Measurements from ENCODE around the gene INPP1.
"Not testable (repeated sequence)": the region's sequence is repeated elsewhere in the genome, so short reads cannot be mapped to it uniquely, and the experiment has no call there.

Gene INPP1, protein sequence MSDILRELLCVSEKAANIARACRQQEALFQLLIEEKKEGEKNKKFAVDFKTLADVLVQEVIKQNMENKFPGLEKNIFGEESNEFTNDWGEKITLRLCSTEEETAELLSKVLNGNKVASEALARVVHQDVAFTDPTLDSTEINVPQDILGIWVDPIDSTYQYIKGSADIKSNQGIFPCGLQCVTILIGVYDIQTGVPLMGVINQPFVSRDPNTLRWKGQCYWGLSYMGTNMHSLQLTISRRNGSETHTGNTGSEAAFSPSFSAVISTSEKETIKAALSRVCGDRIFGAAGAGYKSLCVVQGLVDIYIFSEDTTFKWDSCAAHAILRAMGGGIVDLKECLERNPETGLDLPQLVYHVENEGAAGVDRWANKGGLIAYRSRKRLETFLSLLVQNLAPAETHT

DNA sequence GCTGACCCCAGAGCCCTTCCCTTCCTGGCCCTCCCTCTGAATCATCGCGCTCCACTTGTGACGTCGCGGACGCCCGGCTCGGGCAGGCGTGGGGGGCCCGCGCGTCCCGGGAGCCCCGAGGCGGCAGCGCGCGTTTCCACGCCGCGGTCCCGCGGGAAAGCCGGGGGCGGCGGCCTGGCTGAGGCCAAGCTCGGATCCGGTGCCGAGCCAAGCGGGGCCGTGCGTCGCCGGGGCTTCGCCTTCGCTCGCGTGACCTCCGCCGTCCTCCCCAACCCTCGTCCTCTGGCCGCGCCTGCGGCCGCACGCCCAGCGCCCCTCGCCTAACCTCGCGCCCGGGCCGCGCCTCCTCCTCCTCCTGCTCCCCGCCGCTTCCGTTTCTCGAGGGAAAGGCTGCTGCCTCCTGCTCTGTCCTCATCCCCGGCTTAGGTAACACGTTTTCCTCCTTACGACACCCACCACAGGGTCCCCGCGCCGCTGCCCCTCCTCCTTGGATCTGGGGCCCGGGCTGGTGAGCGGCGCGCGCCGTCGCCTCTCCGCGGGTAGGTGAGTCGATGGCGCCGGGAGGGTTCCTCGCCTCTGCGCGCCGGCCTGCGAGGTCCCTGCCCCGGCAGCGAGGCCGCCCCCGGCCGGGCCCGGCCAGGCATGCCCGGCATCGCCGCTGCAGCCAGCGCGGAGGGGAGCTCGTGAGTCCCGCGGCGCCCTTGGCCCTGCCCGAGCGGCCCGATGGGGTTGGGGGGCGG lies at the start of gene INPP1:
Gene INPP1 (plus strand): TSS at position 54 of the 740 bp plus-strand sequence. CDS start 16,514 bp downstream, outside the sequence.
- peak; percentile 88 for DNase-seq

- DNase-seq: not testable (repeated sequence)
These were observed 45.5 kb upstream of the INPP1 start for GRCh38 chr2:190297880-190298279.

DNA sequence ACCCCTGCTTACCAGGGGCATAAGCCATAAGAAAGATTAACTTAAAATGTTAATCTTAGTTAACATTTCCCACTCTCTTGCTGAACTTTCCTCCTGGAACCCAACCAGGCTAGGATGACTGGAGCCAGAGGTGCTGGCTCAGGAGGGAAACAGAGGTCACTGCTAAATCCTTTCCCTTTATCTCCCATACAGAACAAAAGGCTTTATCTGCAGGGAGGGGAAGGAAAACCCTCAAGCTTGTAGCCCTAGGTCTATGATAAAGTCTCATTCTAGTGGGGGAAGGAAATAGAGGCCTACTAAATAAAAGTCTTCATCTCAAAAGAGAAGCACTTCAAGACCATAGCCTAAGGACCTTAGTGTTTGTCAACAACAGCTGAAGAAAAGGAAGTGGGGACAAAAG lies 42.4 kb upstream of the INPP1 start:
- no peak for DNase-seq

DNA sequence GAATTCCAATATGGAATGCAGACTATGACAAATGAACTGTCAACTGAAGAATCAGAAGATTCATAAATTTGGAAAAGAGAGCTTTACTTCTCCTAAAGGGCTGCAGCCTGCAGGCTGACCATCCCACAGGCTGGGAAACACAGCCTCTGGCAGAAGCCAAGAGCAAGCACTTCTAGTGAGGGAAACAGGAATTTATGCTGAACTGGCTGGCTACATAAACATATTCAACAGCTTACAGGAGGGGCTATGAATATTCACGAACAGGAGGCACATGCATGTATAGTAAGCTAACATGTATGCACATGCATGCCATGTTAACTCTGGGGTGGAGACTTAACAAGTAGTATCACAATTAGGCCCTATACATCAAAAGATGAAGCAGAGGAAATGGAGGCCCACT lies 41.3 kb upstream of the INPP1 start:
- DNase-seq: no peak

DNA sequence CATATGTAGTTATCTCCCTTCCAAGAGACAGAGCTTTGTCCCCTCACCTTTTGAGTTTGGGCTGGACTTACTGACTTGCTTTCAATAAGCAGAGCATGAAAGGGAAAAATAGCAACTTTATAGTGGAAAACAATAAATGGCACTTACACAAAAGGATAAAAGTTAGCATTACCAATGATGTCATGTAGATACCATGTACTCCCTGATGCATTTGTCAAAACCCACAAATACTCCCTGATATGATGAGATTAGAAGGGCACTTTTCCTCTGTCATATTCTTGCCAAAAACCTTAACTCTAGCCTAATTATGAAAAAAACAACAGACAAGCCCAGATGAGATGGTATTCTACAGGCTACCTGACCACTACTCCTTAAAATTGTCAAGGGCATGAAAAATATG lies 39.7 kb upstream of the INPP1 start:
- DNase-seq: no peak

- no peak for DNase-seq
These were observed 39.0 kb upstream of the INPP1 start for GRCh38 chr2:190304404-190304803.

DNA sequence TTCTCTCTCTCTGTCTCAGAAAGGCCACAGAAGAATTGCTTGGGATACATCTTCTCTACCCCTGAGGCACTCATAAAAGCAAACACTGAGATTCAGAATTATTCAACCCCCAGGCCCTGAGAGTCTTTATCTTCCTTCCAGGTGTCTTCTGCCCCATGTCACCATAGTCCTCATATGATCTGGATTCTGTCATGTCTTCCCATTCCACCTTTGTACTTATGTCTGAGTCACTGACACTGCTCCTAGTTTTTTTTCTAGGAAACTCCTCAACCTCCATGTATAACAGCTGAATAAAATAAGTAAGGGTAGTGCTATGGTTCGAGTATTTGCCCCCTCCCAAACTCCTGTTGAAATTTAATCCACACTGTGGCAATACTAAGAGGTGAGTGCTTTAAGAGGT lies 35.4 kb upstream of the INPP1 start:
- no peak for DNase-seq

GRCh38 chr2:190311893-190312634 lies 31.3 kb upstream of the INPP1 start:
- no peak for DNase-seq

DNA sequence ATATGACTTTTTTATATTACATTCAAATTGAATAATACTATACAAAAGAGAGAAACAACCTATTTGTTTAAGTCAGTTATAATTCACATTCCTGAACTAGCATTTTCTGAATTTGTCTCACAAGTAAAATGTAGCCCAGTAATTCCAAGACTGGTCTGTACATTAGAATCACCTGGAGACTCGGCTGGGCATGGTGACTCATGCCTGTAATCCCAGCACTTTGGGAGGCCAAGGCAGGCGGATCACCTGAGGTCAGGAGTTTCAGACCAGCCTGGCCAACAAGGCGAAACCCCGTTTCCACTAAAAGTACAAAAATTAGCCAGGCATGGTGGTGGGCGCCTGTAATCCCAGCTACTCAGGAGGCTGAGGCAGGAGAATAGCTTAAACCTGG lies 30.8 kb upstream of the INPP1 start:
- not testable (repeated sequence) for DNase-seq

DNA sequence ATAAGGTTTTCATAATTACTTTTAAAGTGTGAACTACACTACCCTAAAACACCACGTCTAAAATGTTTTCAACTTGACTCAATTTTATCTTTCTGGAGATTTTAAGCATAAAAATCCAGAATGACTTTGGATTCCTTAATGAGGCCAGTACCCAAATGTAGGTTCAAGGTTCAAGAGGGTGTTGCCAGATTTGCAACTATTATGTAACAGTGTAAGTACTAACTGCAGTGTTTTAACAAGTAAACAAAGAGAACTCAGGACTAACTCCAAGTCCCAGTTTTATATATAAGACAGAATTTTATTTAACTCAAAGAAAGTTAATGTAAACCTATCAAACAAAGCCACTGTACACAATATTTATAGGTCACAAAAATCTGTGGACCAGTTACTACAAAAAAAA lies 29.5 kb upstream of the INPP1 start:
- no peak for DNase-seq

DNA sequence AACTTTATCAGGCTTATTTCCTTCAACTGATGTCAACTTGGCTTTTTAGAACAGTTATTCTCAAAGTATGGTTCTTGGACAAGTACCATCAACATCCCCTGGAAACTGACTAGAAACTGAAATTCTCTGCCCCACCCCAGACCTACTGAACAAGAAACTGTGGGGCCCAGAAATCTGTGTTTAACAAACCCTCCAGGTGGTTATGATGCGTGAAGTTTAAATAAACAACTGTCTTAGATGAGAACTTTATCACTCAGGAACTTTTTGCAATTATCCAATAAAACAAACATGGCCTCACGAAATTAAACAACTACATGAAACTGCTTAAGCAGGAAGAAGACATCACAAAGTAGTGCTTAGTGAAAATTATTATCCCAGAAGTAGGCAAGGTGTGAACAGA lies 28.1 kb upstream of the INPP1 start:
- no peak for DNase-seq

- peak; percentile 23 for DNase-seq
These were observed 24.9 kb upstream of the INPP1 start for GRCh38 chr2:190318514-190318913.

- no peak for DNase-seq
These were observed 24.3 kb upstream of the INPP1 start for GRCh38 chr2:190318931-190319554.

- peak; percentile 99 for DNase-seq
These were observed 23.6 kb upstream of the INPP1 start, which contains the start of gene HIBCH for GRCh38 chr2:190319555-190320498. TSS of gene HIBCH (minus strand) at chr2:190319826. CDS start at chr2:190319750, 76 bp downstream.

GRCh38 chr2:190320696-190321095 lies 22.7 kb upstream of the INPP1 start:
- DNase-seq: no peak

DNA sequence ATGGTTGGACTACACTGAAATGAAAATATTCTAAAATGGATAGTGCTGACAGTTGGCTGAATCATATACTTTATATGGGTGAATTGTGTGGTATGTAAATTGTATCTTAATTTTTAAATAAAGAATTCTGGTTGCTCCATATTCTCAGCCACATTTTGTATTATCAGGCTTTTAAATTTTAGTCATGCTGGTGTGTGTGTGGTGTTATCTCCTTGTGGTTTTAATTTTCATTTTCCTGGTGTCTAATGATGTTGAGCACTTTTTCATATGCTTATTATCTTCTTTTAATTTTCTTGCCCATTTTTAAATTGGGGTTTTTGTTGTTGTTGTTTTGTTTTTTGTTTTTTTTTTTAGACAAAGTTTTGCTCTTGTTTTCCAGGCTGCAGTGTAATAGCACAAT lies 20.0 kb upstream of the INPP1 start:
- no peak for DNase-seq

DNA sequence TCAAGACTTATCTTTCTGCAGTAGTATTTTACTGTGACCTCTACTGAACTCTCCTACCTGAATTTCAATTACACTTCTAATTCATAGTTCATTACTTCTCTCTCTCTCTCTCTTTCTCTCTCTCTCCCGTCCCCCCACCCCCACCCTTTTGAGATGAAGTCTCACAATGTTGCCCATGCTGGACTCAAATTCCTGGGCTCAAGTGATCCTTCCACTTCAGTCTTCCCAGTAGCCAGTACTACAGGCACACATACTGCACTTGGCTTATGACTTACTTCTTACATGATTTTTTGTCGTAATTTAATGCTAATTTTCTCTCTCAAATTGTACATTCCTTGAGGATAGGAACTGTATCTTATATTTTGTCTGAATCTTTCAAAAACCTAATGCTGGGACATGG lies 17.8 kb upstream of the INPP1 start:
- no peak for DNase-seq

DNA sequence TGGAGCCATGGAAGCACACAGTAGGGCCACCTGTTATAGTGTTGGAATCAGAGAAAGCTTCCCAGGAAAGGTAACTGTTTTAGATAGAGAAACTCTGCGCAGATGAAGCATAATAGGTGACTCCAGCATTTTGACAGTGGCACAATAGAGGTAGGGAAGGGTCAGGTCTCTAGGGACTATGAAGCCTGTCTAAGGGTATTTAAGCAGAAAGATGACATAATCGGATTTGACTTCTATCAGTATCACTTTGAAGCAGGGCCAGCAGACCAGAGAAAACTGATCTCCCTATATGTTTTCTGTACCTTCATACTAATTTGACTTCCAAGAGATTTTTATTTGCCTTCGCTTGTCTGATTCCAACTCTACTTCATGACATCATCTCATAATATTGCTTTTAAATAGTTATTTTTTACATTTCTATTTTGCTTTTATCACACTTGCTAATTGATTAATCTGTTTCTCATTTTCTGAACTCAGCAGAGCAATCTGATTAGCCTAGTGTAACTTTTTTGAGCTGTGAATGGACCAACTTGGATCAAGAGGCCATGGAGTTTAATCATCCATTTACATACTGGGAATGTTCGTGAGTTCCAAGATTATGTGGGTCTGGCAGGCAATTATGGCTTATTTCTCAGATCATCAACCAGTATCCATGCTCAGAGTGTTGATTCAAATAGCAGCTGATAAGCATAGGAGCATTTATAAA lies 15.4 kb upstream of the INPP1 start:
- DNase-seq: peak; percentile 58

DNA sequence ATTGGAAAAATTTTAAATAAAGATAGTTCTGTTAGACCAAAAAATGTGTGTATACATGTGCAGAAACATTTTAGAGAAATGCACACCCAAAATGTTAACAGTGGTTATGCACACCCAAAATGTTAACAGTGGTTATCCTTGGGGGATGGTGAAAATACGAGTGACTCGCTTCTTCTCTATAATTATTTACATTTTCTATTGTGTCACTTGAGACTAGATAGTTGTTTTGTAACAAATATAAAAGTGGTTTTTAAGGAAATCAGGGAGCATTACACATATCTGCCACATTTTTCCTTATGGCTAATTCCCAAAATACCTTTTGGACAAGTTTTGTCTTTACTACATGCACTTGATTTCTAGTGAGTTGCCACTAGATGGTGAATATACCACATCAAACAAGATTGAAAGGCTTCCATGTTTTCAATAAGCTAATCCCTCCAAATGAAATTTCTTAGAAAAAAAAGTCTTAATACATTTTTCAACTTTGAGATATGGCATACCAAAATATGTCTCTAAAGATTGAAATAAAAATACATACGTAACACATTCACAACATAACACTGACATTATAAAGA lies 14.7 kb upstream of the INPP1 start:
- DNase-seq: no peak

- DNase-seq: no peak
These were observed 10.0 kb upstream of the INPP1 start for GRCh38 chr2:190333395-190333794.

GRCh38 chr2:190333928-190334327 lies 9.5 kb upstream of the INPP1 start:
- DNase-seq: no peak

Data from eye (tissue), 1 donor.